NCI-H82 treated with DMSO at 0.1 percent for 48 hours (cell line): ENCODE data around the gene TMPRSS5.
"Not testable (repeated sequence)": the region's sequence is repeated elsewhere in the genome, so short reads cannot be mapped to it uniquely, and the experiment has no call there.

Experiments used
- DNase-seq: peaks from one replicate; lab custom pipeline; 2025; ENCODE audit not compliant: unreplicated experiment; lab: John Stamatoyannopoulos, UW

Gene TMPRSS5

DNA sequence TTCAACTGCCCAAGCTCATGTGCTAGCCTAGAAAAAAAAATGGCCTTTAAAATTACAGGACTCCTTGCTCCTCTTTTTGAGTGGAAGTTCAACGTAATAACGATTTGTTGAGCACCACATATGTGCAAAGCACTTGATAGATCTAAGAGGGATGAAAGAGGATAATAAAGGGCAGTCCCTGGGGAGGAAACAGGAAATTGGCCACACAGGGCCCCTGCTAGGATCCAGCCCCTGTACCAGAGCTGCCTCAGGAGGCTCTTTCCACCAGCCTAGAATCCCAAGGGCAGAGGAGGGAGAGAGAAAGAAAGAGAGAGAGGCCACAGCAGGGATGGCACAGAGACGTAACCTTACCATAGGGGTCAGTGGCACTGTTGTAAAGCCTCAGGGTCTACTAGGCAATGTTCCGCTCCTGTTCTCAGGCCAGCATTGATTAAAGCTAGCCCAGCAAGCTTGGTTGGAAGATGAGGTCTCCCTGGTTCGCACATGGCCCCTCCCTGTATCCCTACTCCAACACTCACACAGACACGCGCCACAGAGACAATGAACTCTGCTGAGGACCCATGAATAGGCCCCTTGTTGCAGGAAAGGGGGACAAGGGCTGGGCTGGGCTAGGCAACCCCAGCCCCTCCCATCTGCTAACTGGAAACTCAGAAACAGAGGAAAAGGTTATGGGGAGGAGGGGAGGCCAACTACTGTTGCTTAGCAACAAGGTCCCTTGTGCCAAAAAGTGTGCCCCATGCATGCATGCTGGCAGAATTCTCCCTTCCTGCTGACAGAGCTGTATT, at the start of gene TMPRSS5:
TMPRSS5 (minus strand) TSS at position 438 of the 785 bp plus-strand sequence; CDS start at position 354, 84 bp downstream.
- no peak for DNase-seq

DNA sequence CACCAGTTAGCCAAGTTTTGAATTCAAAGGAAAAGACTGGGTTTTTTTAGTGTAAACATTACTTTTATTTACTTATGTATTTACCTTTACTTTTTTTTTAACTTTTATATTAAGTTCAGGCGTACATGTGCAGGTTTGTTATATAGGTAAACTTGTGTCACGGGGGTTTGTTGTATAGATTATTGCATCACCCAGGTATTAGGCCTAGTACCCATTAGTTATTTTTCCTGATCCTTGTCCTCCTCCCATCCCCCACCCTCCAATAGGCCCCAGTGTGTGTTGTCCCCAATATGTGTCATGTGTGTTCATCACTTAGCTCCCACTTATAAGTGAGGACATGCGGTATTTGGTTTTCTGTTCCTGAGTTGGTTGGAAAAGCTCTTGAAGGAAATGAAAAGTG, 46.8 kb upstream of the TMPRSS5 start:
- no peak for DNase-seq

GRCh38 chr11:113736323-113736722, 30.2 kb upstream of the TMPRSS5 start:
- no peak for DNase-seq

GRCh38 chr11:113732092-113732491, 26.0 kb upstream of the TMPRSS5 start:
- no peak for DNase-seq

- peak; percentile 45 for DNase-seq
Measured at GRCh38 chr11:113730887-113731726, 25.0 kb upstream of the TMPRSS5 start.

- DNase-seq: no peak
Measured at GRCh38 chr11:113729456-113729855, 23.3 kb upstream of the TMPRSS5 start.

- no peak for DNase-seq
Measured at GRCh38 chr11:113728814-113729213, 22.7 kb upstream of the TMPRSS5 start.

DNA sequence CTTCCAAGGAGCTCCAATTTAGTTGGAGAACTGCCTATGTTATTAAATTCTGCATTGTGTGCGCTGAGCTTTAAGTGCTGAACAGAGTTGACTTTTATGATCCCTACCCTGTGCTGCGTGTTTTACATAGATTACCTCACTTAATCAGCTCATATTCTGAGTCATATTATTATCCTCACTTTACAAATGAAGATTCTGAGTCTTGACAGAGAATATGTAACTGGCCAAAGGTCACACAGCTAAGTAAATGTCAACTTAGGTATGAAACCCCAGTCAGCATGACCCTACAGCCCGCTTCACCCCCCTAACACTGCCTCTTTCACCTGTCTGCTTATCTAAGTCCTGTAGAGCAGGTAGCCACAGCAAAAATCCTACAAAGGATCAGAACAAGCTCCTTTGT, 19.8 kb upstream of the TMPRSS5 start:
- no peak for DNase-seq

GRCh38 chr11:113725407-113725806, 19.3 kb upstream of the TMPRSS5 start:
- DNase-seq: no peak

GRCh38 chr11:113724778-113725177, 18.7 kb upstream of the TMPRSS5 start:
- no peak for DNase-seq

GRCh38 chr11:113723787-113724186, 17.7 kb upstream of the TMPRSS5 start:
- DNase-seq: no peak

DNA sequence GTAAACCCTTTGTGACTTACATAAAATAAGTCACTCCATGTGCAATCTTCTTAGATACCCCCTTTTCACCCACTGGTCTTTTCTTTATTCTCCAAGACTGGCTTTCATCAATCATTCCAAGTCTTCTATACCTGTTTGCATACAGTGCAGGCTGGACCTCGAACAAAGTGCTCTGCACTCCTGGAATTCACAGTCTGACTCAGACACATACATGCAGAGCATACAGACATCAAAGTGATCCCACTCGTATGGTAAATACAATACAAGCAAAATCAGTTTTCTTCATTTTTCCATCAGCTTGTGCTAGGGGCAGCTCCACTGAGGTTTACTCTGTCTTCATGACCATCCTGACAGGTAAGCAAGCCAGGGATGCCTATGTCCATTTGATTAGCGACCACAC, 16.8 kb upstream of the TMPRSS5 start:
- DNase-seq: no peak

GRCh38 chr11:113722221-113722620, 16.1 kb upstream of the TMPRSS5 start:
- DNase-seq: no peak

DNA sequence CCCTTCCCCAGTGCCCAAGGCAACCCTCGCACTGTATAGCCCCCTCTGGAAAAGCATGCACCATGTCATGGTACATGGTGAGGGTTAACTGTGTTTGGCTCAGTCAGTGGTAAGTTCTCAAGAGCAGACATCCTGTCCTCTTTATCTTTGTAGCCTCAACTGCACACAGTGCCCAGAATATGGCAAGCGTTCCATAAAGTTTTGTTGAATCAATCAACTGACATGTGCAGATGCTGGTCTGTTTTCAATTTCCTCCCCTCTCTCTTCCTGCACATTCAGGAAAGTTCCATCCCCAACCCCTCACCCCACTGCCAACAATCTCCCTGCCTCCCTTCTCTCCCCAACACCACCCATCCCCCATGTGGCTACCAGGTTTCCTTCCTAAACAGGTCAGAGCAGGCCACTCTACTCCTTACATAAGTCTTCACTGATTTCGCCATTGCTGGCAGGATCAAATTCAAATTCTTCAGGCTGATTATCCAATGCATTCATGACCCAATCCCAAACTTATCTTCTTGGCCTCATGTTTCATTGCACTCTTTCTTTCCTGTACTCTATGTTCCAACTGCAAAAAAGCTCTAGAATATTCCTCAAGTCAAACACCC, 15.5 kb upstream of the TMPRSS5 start:
- no peak for DNase-seq

GRCh38 chr11:113720478-113720877, 14.4 kb upstream of the TMPRSS5 start:
- DNase-seq: not testable (repeated sequence)

- DNase-seq: no peak
Measured at GRCh38 chr11:113715882-113716625, 9.9 kb upstream of the TMPRSS5 start.

DNA sequence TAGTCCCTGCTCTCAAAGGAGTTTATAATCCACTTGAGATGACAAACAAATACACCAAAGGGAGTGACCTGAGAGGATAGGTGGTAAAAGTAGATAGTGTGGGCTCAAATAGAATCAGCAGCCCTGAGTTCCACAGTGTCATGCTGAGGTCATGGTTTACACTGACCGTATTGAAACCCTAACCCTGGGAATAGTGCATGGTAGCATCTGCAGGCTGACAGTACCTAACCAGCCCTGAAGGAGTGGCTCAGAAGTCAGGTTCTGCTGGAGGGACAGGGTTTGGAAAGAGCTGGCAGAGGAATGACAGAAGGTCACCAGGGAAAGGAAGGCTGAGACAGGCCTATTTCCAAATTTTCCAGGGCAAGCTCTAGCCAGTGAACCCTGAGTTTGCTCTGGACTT, 9.2 kb upstream of the TMPRSS5 start:
- no peak for DNase-seq

DNA sequence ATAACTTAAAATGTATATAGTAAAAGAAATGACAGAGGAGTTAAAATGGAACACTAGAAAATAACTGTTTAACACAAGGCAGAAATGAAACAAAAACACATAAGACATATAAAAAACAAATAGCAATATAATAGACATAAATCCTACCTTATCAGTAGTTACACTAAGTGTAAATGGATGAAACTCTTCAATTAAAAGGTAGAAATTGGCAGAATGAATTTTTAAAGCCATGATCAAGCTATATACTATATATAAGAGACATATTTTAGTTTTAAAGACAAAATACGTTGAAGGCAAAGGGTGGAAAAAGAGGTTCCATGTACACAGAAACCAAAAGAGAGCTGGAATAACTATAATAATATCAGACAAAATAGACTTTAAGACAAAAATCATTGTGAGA, 4.9 kb upstream of the TMPRSS5 start:
- DNase-seq: no peak

- DNase-seq: not testable (repeated sequence)
Measured at GRCh38 chr11:113703551-113703950, 2.6 kb downstream of the TMPRSS5 start.

GRCh38 chr11:113701491-113701890, 4.6 kb downstream of the TMPRSS5 start:
- DNase-seq: no peak

DNA sequence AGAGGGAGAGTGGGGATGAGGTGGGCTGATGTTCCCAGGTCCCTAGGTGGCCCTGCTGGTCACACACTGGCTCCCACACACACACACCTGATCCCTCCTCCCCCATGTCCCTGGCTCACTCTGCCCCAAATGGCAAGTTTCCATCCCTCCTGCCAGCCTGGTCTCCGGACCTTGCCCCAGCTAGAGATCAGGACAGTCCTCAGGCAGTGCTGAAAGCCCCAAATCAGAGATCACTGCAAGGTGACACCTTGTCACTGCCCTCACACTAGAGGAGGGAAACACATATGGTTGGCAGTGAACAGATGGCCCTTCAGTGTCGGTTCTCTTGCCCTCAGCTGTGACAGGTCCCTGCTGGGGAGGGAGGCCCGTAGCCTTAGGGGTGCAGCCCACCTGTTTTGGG, 7.6 kb downstream of the TMPRSS5 start:
- DNase-seq: no peak
